A549 (cell line): ENCODE measurements around the gene CYLC2. TPM values are rescaled to one million over a fixed set of nuclear protein-coding genes. Genes with fewer than 3 reads are reported as not detected.

Experiments
- ATAC-seq, 2 experiments: fragments of 200-7000 bp in 1 of 2; fragments of >200 bp in 1 of 2; cut with Nextera tagmentation in 1 of 2; cut with Tn5 transposase in 1 of 2; 3 replicates each; pipeline versions ENCODE4 v1.8.0 to v1.9.1; 2018 to 2020; ENCODE audit warnings: mild to moderate bottlenecking in 1 of 2, moderate library complexity in 1 of 2
- CTCF ChIA-PET: fragments of 300-600 bp; sonication (Branson Sonifier 250); formaldehyde crosslinking; extraction: SDS; loops from one replicate; lab custom pipeline; 2021; ENCODE audit warnings: antibody characterized with exemption, inconsistent platforms; lab: Yijun Ruan, JAX
- POLR2A ChIA-PET: fragments of 350-600 bp; formaldehyde crosslinking; extraction: SDS; loops from one replicate; lab custom pipeline; 2021; ENCODE audit warnings: antibody characterized with exemption, inconsistent platforms; lab: Yijun Ruan, JAX
- DNase-seq, 2 experiments: peaks; one replicate each; pipeline versions ENCODE4 v3.0.0 to v3.0.0-alpha.2; 2011 to 2016; ENCODE audit warnings: low read depth in 1 of 2, low spot score in 1 of 2
- FAIRE-seq: peaks from 2 replicates; lab custom pipeline; 2011; peaks lifted over from hg19 to GRCh38; lab: Jason Lieb, UNC
- H3K27ac ChIP-seq, 2 experiments: fragments of >200 bp; sonication (Bioruptor Twin); formaldehyde crosslinking; 3 replicates each; pipeline ENCODE4 v1.5.1; 2016 to 2017
- H3K4me1 ChIP-seq: fragments of >200 bp; sonication (Bioruptor Twin); formaldehyde crosslinking; 3 replicates; pipeline ENCODE4 v1.6.1; 2016
- H3K4me2 ChIP-seq: fragments of >200 bp; sonication (Bioruptor Twin); formaldehyde crosslinking; 3 replicates; pipeline ENCODE4 v1.6.1; 2016
- H3K4me3 ChIP-seq: fragments of >200 bp; sonication (Bioruptor Twin); formaldehyde crosslinking; 3 replicates; pipeline ENCODE4 v1.5.1; 2016
- H3K9me3 ChIP-seq: fragments of >200 bp; sonication (Bioruptor Twin); formaldehyde crosslinking; 3 replicates; pipeline ENCODE4 v1.6.1; 2016
- BHLHE40 ChIP-seq: IDR thresholded peaks from 2 replicates; pipeline ENCODE4 v1.6.1; 2012; ENCODE audit warnings: low read depth, low read length, inconsistent platforms
- CBX8 ChIP-seq: fragments of 200-600 bp; sonication (generic); IDR thresholded peaks from 2 replicates; pipeline ENCODE4 v1.6.1; 2016
- CEBPB ChIP-seq, 2 experiments: fragments of >200 bp in 1 of 2; sonication (Bioruptor Twin) in 1 of 2; formaldehyde crosslinking in 1 of 2; IDR thresholded peaks; 2 replicates each; pipeline ENCODE4 v1.6.1; 2012 to 2016
- CHD2 ChIP-seq: fragments of 150-350 bp; IDR thresholded peaks from 2 replicates; pipeline ENCODE4 v1.6.1; 2014; ENCODE audit warnings: low read length; ENCODE audit not compliant: partially characterized antibody
- CHD4 ChIP-seq: fragments of 200-600 bp; sonication (generic); IDR thresholded peaks from 2 replicates; pipeline ENCODE4 v1.6.1; 2016; ENCODE audit warnings: antibody characterized with exemption, mild to moderate bottlenecking, borderline replicate concordance
- CTCF ChIP-seq: fragments of >200 bp; sonication (Bioruptor Twin); formaldehyde crosslinking; IDR thresholded peaks from 3 replicates; pipeline ENCODE4 v1.5.1; 2016
- E2F6 ChIP-seq: IDR thresholded peaks from 2 replicates; pipeline ENCODE4 v1.6.1; 2012; ENCODE audit warnings: low read depth, borderline replicate concordance
- ELK1 ChIP-seq: fragments of 150-350 bp; IDR thresholded peaks from 2 replicates; pipeline ENCODE4 v1.6.1; 2014; ENCODE audit warnings: low read depth, mild to moderate bottlenecking, low read length
- EP300 ChIP-seq, 2 experiments: fragments of >200 bp; sonication (Bioruptor Twin); formaldehyde crosslinking; IDR thresholded peaks; 2 replicates in 1 of 2; 3 replicates in 1 of 2; pipeline ENCODE4 v1.6.1; 2016 to 2017
- FOXS1 ChIP-seq: fragments of 250-450 bp; sonication (Bioruptor Pico); IDR thresholded peaks from 2 replicates; pipeline ENCODE4 v1.5.0; 2020; ENCODE audit warnings: mild to moderate bottlenecking, moderate library complexity
- HES2 ChIP-seq: fragments of >200 bp; sonication (Bioruptor Twin); formaldehyde crosslinking; IDR thresholded peaks from 2 replicates; pipeline ENCODE4 v1.6.1; 2016
- HMGXB4 ChIP-seq: fragments of 250-450 bp; sonication (Bioruptor Pico); IDR thresholded peaks from 2 replicates; pipeline ENCODE4 v1.5.0; 2021; ENCODE audit warnings: mild to moderate bottlenecking, moderate library complexity, borderline replicate concordance
- JUNB ChIP-seq: fragments of >200 bp; sonication (Bioruptor Twin); formaldehyde crosslinking; IDR thresholded peaks from 2 replicates; pipeline ENCODE4 v1.6.1; 2016
- MAZ ChIP-seq: fragments of 150-350 bp; IDR thresholded peaks from 2 replicates; pipeline ENCODE4 v1.6.1; 2014; ENCODE audit warnings: antibody characterized with exemption, low read depth, low read length, borderline replicate concordance
- MYC ChIP-seq: IDR thresholded peaks from 2 replicates; pipeline ENCODE4 v1.6.1; 2012; ENCODE audit warnings: mild to moderate bottlenecking, inconsistent platforms, low read length, improper control_type of control experiment, borderline replicate concordance
- NPAS2 ChIP-seq: fragments of 250-450 bp; sonication (Bioruptor Pico); IDR thresholded peaks from 2 replicates; pipeline ENCODE4 v1.8.0; 2022; ENCODE audit warnings: mild to moderate bottlenecking, moderate library complexity, borderline replicate concordance
- POLR2AphosphoS2 ChIP-seq: conservative IDR thresholded peaks from 2 replicates; pipeline ENCODE4 v1.6.1; 2012; ENCODE audit warnings: low read length, improper control_type of control experiment, inconsistent platforms
- REST ChIP-seq: fragments of 200-600 bp; sonication (generic); IDR thresholded peaks from 2 replicates; pipeline ENCODE4 v1.6.1; 2016; ENCODE audit warnings: antibody characterized with exemption, mild to moderate bottlenecking, moderate library complexity
- RFX5 ChIP-seq: fragments of 450-650 bp; IDR thresholded peaks from 2 replicates; pipeline ENCODE4 v1.7.1; 2014; ENCODE audit warnings: antibody characterized with exemption, mild to moderate bottlenecking, moderate library complexity
- SMC3 ChIP-seq: fragments of >200 bp; sonication (Bioruptor Twin); formaldehyde crosslinking; IDR thresholded peaks from 3 replicates; pipeline ENCODE4 v1.6.1; 2018; ENCODE audit warnings: inconsistent platforms
- SREBF2 ChIP-seq: fragments of 450-650 bp; IDR thresholded peaks from 2 replicates; pipeline ENCODE4 v1.6.1; 2014; ENCODE audit warnings: mild to moderate bottlenecking, moderate library complexity
- TP53 ChIP-seq: fragments of 250-450 bp; sonication (Bioruptor Pico); IDR thresholded peaks from 2 replicates; pipeline ENCODE4 v1.5.0; 2021; ENCODE audit warnings: mild to moderate bottlenecking, moderate library complexity
- ZFP36 ChIP-seq: fragments of 450-650 bp; IDR thresholded peaks from 2 replicates; pipeline ENCODE4 v1.6.1; 2014; ENCODE audit warnings: borderline replicate concordance; ENCODE audit not compliant: partially characterized antibody
- ZNF302 ChIP-seq: fragments of 250-450 bp; sonication (Bioruptor Pico); IDR thresholded peaks from 2 replicates; pipeline ENCODE4 v1.9.0; 2021; ENCODE audit warnings: inconsistent platforms, mild to moderate bottlenecking, moderate library complexity
- WGBS: methylation state at CpG from one replicate; pipeline ENCODE4 v1.1.6; 2017; ENCODE audit errors: missing lambda C conversion rate; 5-methylcytosine and 5-hydroxymethylcytosine counted together
- polyA plus RNA-seq, 4 experiments: library from polyadenylated mRNA; depleted of rRNA in 3 of 4; stranded (reverse); fragments of >200 nt; fragmentation: RNase III in 1 of 4; extraction: RNeasy Plus Mini Kit Qiagen cat#74134 plus additional on column Dnase treatment in 1 of 4; gene quantifications; 2 replicates in 3 of 4; 3 replicates in 1 of 4; pipeline ENCODE4 v1.2.3, GENCODE V29; 2011 to 2017

Gene CYLC2
- polyA plus RNA-seq, 2 of the 4 experiments (the other 2 are of a cell fraction): not detected

- POLR2A ChIA-PET: no interaction called here
- Histone ChIP-seq H3K4me3 (no peak overlapping the region), H3K4me2 (no peak overlapping the region), H3K4me1 (no peaks in the 10 kb centered on the region), H3K27ac (no peak overlapping the region), H3K9me3 (no peaks in the 10 kb centered on the region)
- TF ChIP-seq CHD2: no peak
- TF ChIP-seq CEBPB (IDR thresholded peaks at IDR 0.05): no peak
- no peak for TF ChIP-seq E2F6
- no peak for TF ChIP-seq ZFP36
- TF ChIP-seq BHLHE40: no peak
- TF ChIP-seq ZNF302 (CRISPR knock-in tag): no peak
- no peak for TF ChIP-seq ELK1
- no peak for TF ChIP-seq EP300 (IDR thresholded peaks at IDR 0.05)
- TF ChIP-seq SREBF2: no peak
- no peak for TF ChIP-seq FOXS1
- WGBS: 29% methylated on average over 4 of the region's 4 CpGs
- no peak for FAIRE-seq
- DNase-seq: no peak
- no peak for ATAC-seq
- CTCF ChIA-PET: no interaction called here
Observed at GRCh38 chr9:103037508-103038477, 42.7 kb downstream of the CYLC2 start.

- Histone ChIP-seq H3K4me1 (no peaks in the 10 kb centered on the region), H3K4me3 (no peak overlapping the region), H3K9me3 (no peaks in the 10 kb centered on the region), H3K27ac (no peak overlapping the region), H3K4me2 (no peak overlapping the region)
- DNase-seq (no peak), FAIRE-seq (no peak), ATAC-seq (no peak)
- ChIA-PET CTCF (no interaction called here), POLR2A (no interaction called here)
- WGBS: 20% methylated on average over 3 of the region's 3 CpGs
- TF ChIP-seq POLR2AphosphoS2 (no peak), REST (no peak), RFX5 (no peak), CEBPB (IDR thresholded peaks at IDR 0.05) (no peak), ZFP36 (no peak), NPAS2 (no peak), MAZ (no peak), CBX8 (no peak), ZNF302 (CRISPR knock-in tag) (no peak), TP53 (no peak), HES2 (no peak), JUNB (no peak), CHD4 (no peak), HMGXB4 (CRISPR knock-in tag) (no peak), MYC (no peak), SMC3 (no peak), CTCF (no peak), EP300 (IDR thresholded peaks at IDR 0.05) (no peak)
Observed at GRCh38 chr9:103041961-103042360, 46.8 kb downstream of the CYLC2 start.
